Stimulated activated CD8-positive, alpha-beta memory T cell treated with anti-CD3 and anti-CD28 coated beads, Interleukin-12 subunit alpha, Interleukin-12 subunit beta, amount 100 ng/mL, for 1 hour (primary cell): ENCODE data around the gene STK25.
"Not testable (repeated sequence)": the region's sequence is repeated elsewhere in the genome, so short reads cannot be mapped to it uniquely, and the experiment has no call there.

Experiments used
- DNase-seq: peaks from one replicate; pipeline ENCODE4 v3.0.0-alpha.2; 2020; ENCODE audit warnings: low read depth

The STK25 gene

GRCh38 chr2:241463276-241464135 is 44.9 kb downstream of the STK25 start:
- no peak for DNase-seq

- DNase-seq, result no peak
These were observed 46.4 kb downstream of the STK25 start for GRCh38 chr2:241461693-241462677.

GRCh38 chr2:241460631-241461030 is 47.8 kb downstream of the STK25 start:
- DNase-seq, result no peak

GRCh38 chr2:241459520-241459919 is 48.9 kb downstream of the STK25 start:
- no peak for DNase-seq

GRCh38 chr2:241458687-241459086 is 49.7 kb downstream of the STK25 start:
- DNase-seq, result no peak

GRCh38 chr2:241456546-241456945 is 51.8 kb downstream of the STK25 start:
- DNase-seq, result no peak

- DNase-seq, result no peak
These were observed 53.4 kb downstream of the STK25 start for GRCh38 chr2:241454837-241455485.

GRCh38 chr2:241453919-241454318 is 54.5 kb downstream of the STK25 start:
- not testable (repeated sequence) for DNase-seq

- DNase-seq, result no peak
These were observed 56.4 kb downstream of the STK25 start for GRCh38 chr2:241451840-241452506.

- not testable (repeated sequence) for DNase-seq
These were observed 58.3 kb downstream of the STK25 start for GRCh38 chr2:241450092-241450491.

GRCh38 chr2:241445426-241445825 is 63.0 kb downstream of the STK25 start:
- no peak for DNase-seq

GRCh38 chr2:241443486-241444223 is 64.7 kb downstream of the STK25 start:
- DNase-seq, result peak; percentile 88
